HCT116 (cell line): ENCODE data around the gene PRCD. TPM values are rescaled to one million over a fixed set of nuclear protein-coding genes. Genes with fewer than 3 reads are reported as not detected.
A peak's percentile ranks its signal among the peaks of the same experiment; 100 is the strongest.

ENCODE experiments used
- ATAC-seq: fragments of 200-7000 bp; cut with Tn5 transposase; 2 replicates; pipeline ENCODE4 v1.9.1; 2020; ENCODE audit warnings: mild to moderate bottlenecking, moderate library complexity
- BruUV-seq: library from RNA; stranded (reverse); fragments of 400-500 nt; replicated peaks from 2 replicates; lab custom pipeline; 2021; lab: Mats Ljungman, UMichigan
- CTCF ChIA-PET: fragments of 300-600 bp; sonication (Branson Sonifier 250); formaldehyde crosslinking; loops from one replicate; lab custom pipeline; 2021; ENCODE audit warnings: antibody characterized with exemption; lab: Charles Lee
- POLR2A ChIA-PET: fragments of 300-600, 350-600 bp; sonication (Branson Sonifier 250); formaldehyde crosslinking; loops from one replicate; lab custom pipeline; 2021; ENCODE audit warnings: antibody characterized with exemption; lab: Charles Lee
- RAD21 ChIA-PET, 2 experiments: fragments of 300-600 bp; sonication (Branson Sonifier 250); formaldehyde crosslinking; loops; one replicate each; lab custom pipeline; 2023; ENCODE audit warnings: low total read pairs in 2 of 2; ENCODE audit not compliant: uncharacterized antibody in 2 of 2, unreplicated experiment in 2 of 2, low non-redundant PET in 1 of 2; lab: Charles Lee
- DNase-seq: peaks from one replicate; pipeline ENCODE4 v3.0.0-alpha.2; 2010; ENCODE audit warnings: low read depth, low spot score
- H2AFZ ChIP-seq: fragments of 200-600 bp; shearing (Covaris generic), sonication (generic); 2 replicates; pipeline ENCODE4 v1.6.1; 2017; ENCODE audit warnings: low read depth, mixed run types, mixed read lengths, antibody characterized with exemption, low read length; ENCODE audit not compliant: poor library complexity, severe bottlenecking
- H3K27ac ChIP-seq: 2 replicates; pipeline ENCODE4 v1.5.1; 2012; ENCODE audit warnings: low read depth, low read length
- H3K27me3 ChIP-seq: fragments of 200-600 bp; sonication (generic); 2 replicates; pipeline ENCODE4 v1.6.1; 2016; ENCODE audit warnings: mixed run types, low read length, mixed read lengths; ENCODE audit not compliant: insufficient read depth
- H3K36me3 ChIP-seq, 2 experiments: fragments of 200-500 bp in 1 of 2; fragments of 200-600 bp in 1 of 2; sonication (Bioruptor generic) in 1 of 2; sonication (generic) in 1 of 2; 2 replicates each; pipeline versions ENCODE4 v1.5.1 to v1.6.1; 2014 to 2016; ENCODE audit warnings: low read length in 2 of 2, inconsistent platforms in 1 of 2, mixed read lengths in 1 of 2, mixed run types in 1 of 2; ENCODE audit not compliant: insufficient read depth in 2 of 2, control insufficient read depth in 1 of 2
- H3K4me1 ChIP-seq, 2 experiments: fragments of 200-600 bp in 1 of 2; sonication (generic) in 1 of 2; 2 replicates each; pipeline versions ENCODE4 v1.5.1 to v1.6.1; 2012 to 2017; ENCODE audit warnings: low read length in 2 of 2, inconsistent platforms in 1 of 2, mild to moderate bottlenecking in 1 of 2, mixed read lengths in 1 of 2, mixed run types in 1 of 2, moderate library complexity in 1 of 2; ENCODE audit not compliant: insufficient read depth in 2 of 2, control insufficient read depth in 1 of 2
- H3K4me2 ChIP-seq: fragments of 200-600 bp; sonication (generic); 2 replicates; pipeline ENCODE4 v1.6.1; 2017; ENCODE audit warnings: mixed run types, low read length, mixed read lengths
- H3K4me3 ChIP-seq, 2 experiments: fragments of 200-600 bp in 1 of 2; sonication (generic) in 1 of 2; replicated peaks in 1 of 2; 2 replicates each; pipeline ENCODE4 v1.5.1; 2011 to 2016; ENCODE audit warnings: low read length in 2 of 2, control low read depth in 1 of 2, low read depth in 1 of 2, mild to moderate bottlenecking in 1 of 2, mixed read lengths in 1 of 2, mixed run types in 1 of 2
- H3K79me2 ChIP-seq: fragments of 200-600 bp; sonication (generic); 2 replicates; pipeline ENCODE4 v1.6.1; 2017; ENCODE audit warnings: mild to moderate bottlenecking, mixed run types, low read length, moderate library complexity, mixed read lengths; ENCODE audit not compliant: insufficient read depth
- H3K9ac ChIP-seq: fragments of 200-600 bp; sonication (generic); 2 replicates; pipeline ENCODE4 v1.6.1; 2016; ENCODE audit warnings: low read length, mixed read lengths
- H3K9me2 ChIP-seq: fragments of 200-600 bp; sonication (generic), shearing (Covaris generic); 2 replicates; pipeline ENCODE4 v1.6.1; 2017; ENCODE audit warnings: mixed run types, mild to moderate bottlenecking, moderate library complexity; ENCODE audit not compliant: insufficient read depth
- H3K9me3 ChIP-seq, 2 experiments: fragments of 200-500 bp in 1 of 2; fragments of 200-600 bp in 1 of 2; sonication (Bioruptor generic) in 1 of 2; sonication (generic) in 1 of 2; 2 replicates each; pipeline ENCODE4 v1.6.1; 2014 to 2017; ENCODE audit warnings: low read length in 2 of 2, mixed read lengths in 2 of 2, inconsistent platforms in 1 of 2, low read depth in 1 of 2, mild to moderate bottlenecking in 1 of 2, mixed run types in 1 of 2, moderate library complexity in 1 of 2; ENCODE audit not compliant: control insufficient read depth in 1 of 2, insufficient read depth in 1 of 2
- H4K20me1 ChIP-seq: fragments of 200-600 bp; sonication (generic), shearing (Covaris generic); 2 replicates; pipeline ENCODE4 v1.6.1; 2017; ENCODE audit warnings: mixed run types, mild to moderate bottlenecking, moderate library complexity; ENCODE audit not compliant: insufficient read depth
- ATF3 ChIP-seq: IDR thresholded peaks from 2 replicates; pipeline ENCODE4 v1.6.1; 2012
- CEBPB ChIP-seq: IDR thresholded peaks from 2 replicates; pipeline ENCODE4 v1.6.1; 2012; ENCODE audit warnings: low read depth
- JUND ChIP-seq: IDR thresholded peaks from 2 replicates; pipeline ENCODE4 v1.6.1; 2012
- POLR2AphosphoS5 ChIP-seq: IDR thresholded peaks from 2 replicates; pipeline ENCODE4 v1.6.1; 2011; ENCODE audit warnings: mild to moderate bottlenecking, low read depth, low read length, moderate library complexity
- RAD21 ChIP-seq: IDR thresholded peaks from 2 replicates; pipeline ENCODE4 v1.6.1; 2012; ENCODE audit warnings: low read depth, mild to moderate bottlenecking
- SP1 ChIP-seq: IDR thresholded peaks from 2 replicates; pipeline ENCODE4 v1.6.1; 2012; ENCODE audit warnings: low read depth
- SRF ChIP-seq: IDR thresholded peaks from 2 replicates; pipeline ENCODE4 v1.6.1; 2012; ENCODE audit warnings: low read depth
- intact Hi-C: fragments of 100-400 bp; cut with micrococcal nuclease; formaldehyde crosslinking; loops from 2 replicates; pipeline ENCODE4 v1.10.0; 2022
- total RNA-seq: library from RNA; stranded (reverse); gene quantifications from one replicate; pipeline ENCODE4 v1.2.1, GENCODE V29; 2021; ENCODE audit not compliant: unreplicated experiment

PRCD gene
- total RNA-seq, 1 experiment from 2014 or later, result not detected

GRCh38 chr17:76530095-76530723 lies 9.6 kb upstream of the PRCD start:
- intact Hi-C loops, result no loop called here

GRCh38 chr17:76530811-76531485 lies 8.9 kb upstream of the PRCD start:
- Histone ChIP-seq H3K9me2 (no peaks in the 10 kb centered on the region), H2AFZ (no peak overlapping the region), H3K79me2 (no peaks in the 10 kb centered on the region), H4K20me1 (no peaks in the 10 kb centered on the region), H3K9ac (no peak overlapping the region), H3K36me3 (no peaks in the 10 kb centered on the region), H3K27ac (no peak overlapping the region; the same call in 1 of the 2 replicates), H3K4me2 (no peak overlapping the region), H3K9me3 (no peaks in the 10 kb centered on the region), H3K4me1 (peaks cover 10 to 21% of the 10 kb centered on the region in 2 experiments; a peak in 3 of 4 replicates), H3K4me3 (no peak overlapping the region), H3K27me3 (no peaks in the 10 kb centered on the region)
- DNase-seq (no peak), ATAC-seq (no peak)
- CTCF ChIA-PET, result no interaction called here
- RAD21 ChIA-PET, result no interaction called here
- intact Hi-C loops, result no loop called here
- TF ChIP-seq RAD21, result no peak
- TF ChIP-seq SP1, result no peak
- TF ChIP-seq POLR2AphosphoS5, result no peak
- TF ChIP-seq CEBPB, result no peak
- BruUV-seq, result no TSS peak
- POLR2A ChIA-PET, result no interaction called here

More at GRCh38 chr17:76530095-76530723, 9.6 kb upstream of the PRCD start:
- CTCF ChIA-PET, result no interaction called here
- no peaks in the 10 kb centered on the region for H3K27me3 ChIP-seq
- RAD21 ChIA-PET, result no interaction called here
- no TSS peak for BruUV-seq
- TF ChIP-seq SP1, result no peak
- no peak for TF ChIP-seq ATF3
- no peak for TF ChIP-seq SRF
- TF ChIP-seq JUND, result no peak
- H3K9ac ChIP-seq, result no peak overlapping the region
- 0 out of 2 replicates have a peak, but pooled peaks have one; percentile 11 for ATAC-seq
- no peaks in the 10 kb centered on the region for H4K20me1 ChIP-seq
- H3K4me3 ChIP-seq, result no peak overlapping the region
- no peak for DNase-seq
- H2AFZ ChIP-seq, result peak overlapping the region; percentile 77
- H3K9me2 ChIP-seq, result no peaks in the 10 kb centered on the region
- H3K4me1 ChIP-seq, result peaks cover 10 to 22% of the 10 kb centered on the region in 2 experiments; a peak in 3 of 4 replicates
- no peaks in the 10 kb centered on the region for H3K79me2 ChIP-seq
- H3K9me3 ChIP-seq, result no peaks in the 10 kb centered on the region
- POLR2A ChIA-PET, result no interaction called here
- H3K27ac ChIP-seq, result peak overlapping the region; percentile 12; the same call in 1 of the 2 replicates
- peak overlapping the region; percentile 21; the same call in 1 of the 2 replicates for H3K4me2 ChIP-seq
- no peaks in the 10 kb centered on the region for H3K36me3 ChIP-seq
